Stimulated activated CD8-positive, alpha-beta memory T cell treated with anti-CD3 and anti-CD28 coated beads, Interleukin-15, amount 100 ng/mL, for 48 hours (primary cell): Measurements from ENCODE around the gene SLC43A3.
"Not testable (repeated sequence)": the region's sequence is repeated elsewhere in the genome, so short reads cannot be mapped to it uniquely, and the experiment has no call there.

ENCODE experiments used
- DNase-seq, 2 donors: peaks; one replicate each; pipeline ENCODE4 v3.0.0-alpha.2; 2020; ENCODE audit warnings: low read depth in 2 of 2

SLC43A3 gene

DNA sequence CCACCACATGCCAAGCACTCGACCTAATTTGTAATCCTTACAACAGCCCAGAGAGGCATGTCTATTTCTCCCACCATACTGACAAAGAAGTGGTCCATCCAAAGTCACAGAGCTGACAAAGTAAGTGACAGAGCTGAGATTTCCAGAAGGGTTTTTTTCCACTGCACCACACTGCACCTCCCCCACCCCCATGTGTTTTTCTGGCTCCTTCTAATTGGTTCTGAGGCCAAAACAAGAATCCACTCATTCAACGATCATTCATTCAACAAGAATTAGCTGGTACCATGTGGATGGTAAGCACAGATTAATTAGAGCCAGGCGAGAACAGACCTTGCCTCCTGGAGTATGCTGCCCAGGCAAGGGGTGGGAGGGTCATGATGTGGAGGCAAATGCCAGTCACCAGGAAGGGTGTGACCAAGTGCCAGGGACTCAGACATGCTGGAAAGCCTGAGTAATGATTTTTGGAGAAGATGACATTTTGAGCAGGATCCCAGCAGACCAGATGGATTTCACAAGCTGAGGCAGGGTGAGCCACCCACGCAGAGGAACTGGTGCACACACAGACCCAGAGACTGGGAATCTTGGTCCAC, 21.6 kb downstream of the SLC43A3 start:
- DNase-seq = no peak

DNA sequence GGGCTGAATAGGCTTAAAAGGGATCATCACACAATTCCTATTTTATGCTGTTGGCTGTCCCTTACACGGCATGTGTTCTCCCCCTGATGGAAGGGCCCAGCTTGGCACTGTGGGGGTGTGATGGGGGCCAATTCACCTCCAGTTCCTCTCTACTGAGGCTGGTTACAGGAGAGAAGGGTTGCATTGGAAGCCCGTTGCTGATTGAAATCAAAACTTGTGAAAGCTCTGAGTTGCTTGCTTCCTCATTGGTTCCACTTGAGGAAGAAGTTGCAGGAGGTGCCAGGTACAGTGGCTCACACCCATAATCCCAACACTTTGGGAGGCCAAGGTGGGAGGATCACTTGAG, 23.1 kb downstream of the SLC43A3 start:
- no peak for DNase-seq

- DNase-seq = not testable (repeated sequence)
Measured at GRCh38 chr11:57403003-57403801, 23.7 kb downstream of the SLC43A3 start.

GRCh38 chr11:57402188-57403002, 24.5 kb downstream of the SLC43A3 start:
- no peak for DNase-seq

DNA sequence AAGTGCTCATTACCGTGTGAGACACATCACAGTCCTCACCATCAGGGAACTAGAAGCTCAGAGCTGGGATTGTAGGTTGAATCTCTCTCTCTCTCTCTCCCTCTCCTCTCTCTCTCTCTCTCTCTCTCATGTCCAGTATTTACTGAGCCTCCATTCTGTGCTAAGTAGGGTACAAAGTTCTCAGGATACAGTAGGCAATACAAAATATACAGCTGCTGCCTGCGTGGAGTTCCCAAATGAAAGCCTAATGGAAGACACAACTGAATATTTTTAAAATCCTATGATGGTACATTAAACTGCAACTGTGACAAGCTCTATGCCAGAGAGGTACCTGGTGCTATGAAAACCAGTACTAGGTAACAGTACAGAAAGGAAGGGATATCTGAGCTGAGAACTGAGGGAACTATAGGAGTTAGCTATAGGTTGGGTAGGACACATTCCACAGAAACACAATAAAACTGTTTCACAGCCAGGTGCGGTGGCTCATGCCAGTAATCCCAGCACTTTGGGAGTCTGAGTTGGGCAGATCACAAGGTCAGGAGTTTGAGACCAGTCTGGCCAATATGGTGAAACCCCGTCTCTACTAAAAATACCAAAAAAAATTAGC, 26.8 kb downstream of the SLC43A3 start:
- no peak for DNase-seq

GRCh38 chr11:57399221-57399620, 27.7 kb downstream of the SLC43A3 start:
- no peak for DNase-seq

DNA sequence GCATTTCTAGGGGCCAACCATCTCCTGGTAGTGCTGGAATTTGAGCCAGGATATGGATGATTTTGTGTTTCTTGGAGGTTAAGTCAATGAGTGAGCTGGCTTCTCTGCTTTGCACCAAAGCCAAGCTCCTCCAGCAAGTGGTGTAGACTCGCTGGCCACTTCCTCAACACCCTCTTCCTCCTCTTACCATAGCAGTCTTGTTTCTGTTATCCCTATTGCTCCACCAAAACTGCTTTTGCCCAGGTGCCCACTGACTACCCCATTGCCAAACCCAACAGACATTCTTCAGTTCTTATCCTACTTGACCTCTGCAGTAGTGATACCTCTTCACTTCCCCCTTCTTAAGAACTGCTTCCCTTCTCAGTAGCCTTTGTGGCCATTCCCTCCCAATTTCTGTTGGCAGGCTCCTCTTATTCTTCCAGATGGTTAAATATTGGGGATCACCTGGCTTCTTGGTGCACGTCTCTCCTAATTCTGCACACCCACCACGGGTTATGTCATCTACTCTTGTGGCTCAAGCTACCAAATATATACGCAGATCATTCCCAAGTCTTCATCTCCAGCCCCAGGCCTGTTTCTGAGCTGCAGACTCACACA, 29.4 kb downstream of the SLC43A3 start:
- no peak for DNase-seq

DNA sequence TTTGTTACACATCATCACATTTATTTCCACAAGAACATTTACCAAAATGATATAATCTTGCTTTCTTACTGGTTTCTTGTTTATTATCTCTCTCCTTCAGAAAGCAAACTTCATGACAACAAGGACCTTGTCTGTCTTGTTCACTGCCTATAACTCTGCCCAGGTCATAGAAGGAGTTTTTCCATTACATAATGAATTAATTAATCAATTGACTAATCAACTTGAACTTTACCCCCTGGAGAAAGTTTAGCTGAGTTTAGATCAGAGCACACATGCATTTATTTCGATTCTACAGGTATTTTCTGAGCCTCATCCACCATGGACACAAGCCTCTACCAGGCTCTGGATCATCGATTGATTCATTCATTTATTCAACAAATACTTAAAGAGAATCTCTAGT, 30.2 kb downstream of the SLC43A3 start:
- no peak for DNase-seq

GRCh38 chr11:57395905-57396623, 30.9 kb downstream of the SLC43A3 start:
- no peak for DNase-seq

GRCh38 chr11:57394203-57394965, 32.5 kb downstream of the SLC43A3 start:
- no peak for DNase-seq

- no peak for DNase-seq
Measured at GRCh38 chr11:57392763-57393105, 34.2 kb downstream of the SLC43A3 start.

GRCh38 chr11:57392066-57392762, 34.7 kb downstream of the SLC43A3 start:
- no peak for DNase-seq

GRCh38 chr11:57391539-57391938, 35.4 kb downstream of the SLC43A3 start:
- DNase-seq = no peak

DNA sequence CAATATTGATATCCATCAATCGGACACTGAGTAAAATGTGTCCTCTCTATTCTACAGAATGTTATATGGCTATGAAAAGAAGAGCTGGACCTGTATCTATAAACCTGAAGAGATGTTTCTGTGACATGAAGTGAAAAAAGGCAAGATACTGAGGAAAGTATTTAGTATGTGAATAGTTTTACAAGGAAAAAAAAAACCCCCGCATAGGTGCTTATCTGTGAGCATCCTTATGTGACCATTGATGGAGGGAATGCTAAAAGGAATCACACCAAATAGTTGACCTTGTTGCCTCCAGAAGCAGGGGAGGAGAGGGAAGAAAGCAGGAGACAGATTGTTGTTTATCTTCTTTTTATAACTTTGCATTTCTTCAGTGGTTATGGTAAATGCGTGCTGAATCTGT, 35.8 kb downstream of the SLC43A3 start:
- no peak for DNase-seq

GRCh38 chr11:57390535-57390934, 36.4 kb downstream of the SLC43A3 start, which contains the start of gene PRG2:
PRG2 (minus strand) TSS chr11:57390650; CDS start chr11:57389944, 706 bp downstream.
- DNase-seq = no peak

- DNase-seq = no peak
Measured at GRCh38 chr11:57387289-57388030, 39.5 kb downstream of the SLC43A3 start.

DNA sequence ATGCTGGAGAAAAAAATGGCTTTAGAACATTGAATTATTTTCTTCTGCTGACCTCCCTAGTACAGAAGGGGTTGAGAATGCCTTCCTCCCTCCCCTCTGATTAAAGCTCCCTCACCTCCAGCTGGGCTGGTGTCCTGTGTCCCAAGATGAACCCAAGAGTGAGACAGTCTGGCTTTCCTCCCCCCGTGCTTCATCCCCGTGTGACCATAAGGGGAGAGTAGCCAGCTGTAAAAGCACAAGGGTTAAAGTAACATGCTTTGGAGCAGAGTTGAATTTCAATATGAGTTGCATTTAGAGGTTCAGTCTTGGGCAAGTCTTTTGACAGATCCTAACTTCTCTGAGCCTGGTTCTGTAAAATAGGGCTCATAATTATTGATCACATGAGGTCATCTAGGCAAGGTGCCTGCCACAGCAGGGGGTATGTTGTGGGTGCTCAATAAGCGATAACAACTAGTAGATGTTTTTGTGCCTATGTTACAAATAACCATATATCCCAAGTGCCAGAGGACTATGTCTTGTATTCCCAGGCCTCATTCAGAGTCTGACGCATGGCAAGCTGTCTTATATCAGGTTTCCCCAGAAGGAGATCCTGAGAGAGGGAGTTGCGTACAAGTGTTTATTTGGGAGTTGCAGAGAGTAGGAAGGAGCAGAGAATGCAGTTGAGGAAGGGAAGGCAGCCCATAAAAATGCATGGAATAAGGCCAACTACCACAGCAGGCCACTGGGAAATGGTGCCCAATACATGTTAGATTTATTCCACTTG, 40.6 kb downstream of the SLC43A3 start:
- no peak for DNase-seq

DNA sequence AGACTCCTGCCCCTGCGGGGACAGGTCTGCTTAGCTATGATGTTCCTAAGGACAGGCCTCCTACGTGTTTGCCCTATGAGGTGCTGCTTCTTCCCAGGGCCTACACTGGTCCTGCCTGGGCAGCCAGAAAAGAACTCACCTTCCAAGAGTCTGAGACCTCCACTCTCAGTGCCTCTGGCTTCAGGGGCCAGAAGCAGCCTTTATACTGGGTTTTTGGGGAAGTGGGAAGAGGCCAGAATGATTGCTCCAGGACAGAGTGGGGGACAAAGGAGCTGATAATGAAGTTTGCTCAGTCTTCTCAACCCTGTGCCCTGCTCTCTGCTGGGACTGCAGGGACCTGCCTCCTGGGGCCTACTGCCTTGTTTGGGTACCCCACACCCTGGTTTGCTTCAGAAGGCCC, 45.9 kb downstream of the SLC43A3 start, which contains the start of gene PRG3:
PRG3 (minus strand) TSS at position 176 of the 400 bp plus-strand sequence. CDS start 442 bp downstream, outside the sequence.
- no peak for DNase-seq
